SU-DHL-6 (cell line): Measurements from ENCODE around the gene BCAR1.

Experiments
- EZH2phosphoT487 ChIP-seq: fragments of 200-600 bp; sonication (generic), shearing (Covaris generic); conservative IDR thresholded peaks from 2 replicates; pipeline ENCODE4 v1.6.1; 2018; ENCODE audit warnings: mild to moderate bottlenecking, antibody characterized with exemption, low read length, moderate library complexity, mixed read lengths
- TF ChIP-seq, protein P1 (sequence below): fragments of 200-600 bp; sonication (generic); IDR thresholded peaks from one replicate; pipeline ENCODE4 v1.5.1; 2017; ENCODE audit warnings: antibody characterized with exemption, mild to moderate bottlenecking, low read length, moderate library complexity; ENCODE audit not compliant: insufficient read depth, poor library complexity, severe bottlenecking

- TF ChIP-seq, protein P1, sequence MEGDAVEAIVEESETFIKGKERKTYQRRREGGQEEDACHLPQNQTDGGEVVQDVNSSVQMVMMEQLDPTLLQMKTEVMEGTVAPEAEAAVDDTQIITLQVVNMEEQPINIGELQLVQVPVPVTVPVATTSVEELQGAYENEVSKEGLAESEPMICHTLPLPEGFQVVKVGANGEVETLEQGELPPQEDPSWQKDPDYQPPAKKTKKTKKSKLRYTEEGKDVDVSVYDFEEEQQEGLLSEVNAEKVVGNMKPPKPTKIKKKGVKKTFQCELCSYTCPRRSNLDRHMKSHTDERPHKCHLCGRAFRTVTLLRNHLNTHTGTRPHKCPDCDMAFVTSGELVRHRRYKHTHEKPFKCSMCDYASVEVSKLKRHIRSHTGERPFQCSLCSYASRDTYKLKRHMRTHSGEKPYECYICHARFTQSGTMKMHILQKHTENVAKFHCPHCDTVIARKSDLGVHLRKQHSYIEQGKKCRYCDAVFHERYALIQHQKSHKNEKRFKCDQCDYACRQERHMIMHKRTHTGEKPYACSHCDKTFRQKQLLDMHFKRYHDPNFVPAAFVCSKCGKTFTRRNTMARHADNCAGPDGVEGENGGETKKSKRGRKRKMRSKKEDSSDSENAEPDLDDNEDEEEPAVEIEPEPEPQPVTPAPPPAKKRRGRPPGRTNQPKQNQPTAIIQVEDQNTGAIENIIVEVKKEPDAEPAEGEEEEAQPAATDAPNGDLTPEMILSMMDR = no peak
- TF ChIP-seq EZH2phosphoT487 = no peak
Measured at GRCh38 chr16:75226550-75227360, 24.7 kb downstream of the BCAR1 start.
